NCI-H82 treated with DMSO at 0.1 percent for 48 hours (cell line): ENCODE results near the gene PTPRT.
A peak's percentile ranks its signal among the peaks of the same experiment; 100 is the strongest.

Experiments used
- DNase-seq: peaks from one replicate; lab custom pipeline; 2025; ENCODE audit not compliant: unreplicated experiment; lab: John Stamatoyannopoulos, UW

Gene PTPRT

GRCh38 chr20:42161228-42161829, 1028.4 kb downstream of the PTPRT start:
- no peak for DNase-seq

DNA sequence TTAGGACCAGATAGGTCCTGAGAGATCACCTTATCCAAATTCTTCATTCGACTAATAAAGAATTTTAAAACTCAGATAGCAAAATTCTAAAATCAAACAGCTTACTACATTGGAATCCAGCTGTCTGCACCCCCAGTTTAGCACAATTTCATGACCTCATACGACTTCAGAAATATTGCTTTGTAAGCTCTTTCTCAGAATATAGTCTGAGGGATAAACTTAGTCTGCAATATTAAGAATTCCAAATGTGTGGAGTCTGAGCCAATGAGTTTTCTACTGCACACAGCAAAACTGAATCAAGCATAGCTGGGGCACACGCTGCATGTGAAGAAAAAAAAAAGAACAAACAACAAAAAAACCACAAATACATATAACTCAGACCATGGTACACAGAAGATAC, 1029.9 kb downstream of the PTPRT start:
- DNase-seq, result no peak

DNA sequence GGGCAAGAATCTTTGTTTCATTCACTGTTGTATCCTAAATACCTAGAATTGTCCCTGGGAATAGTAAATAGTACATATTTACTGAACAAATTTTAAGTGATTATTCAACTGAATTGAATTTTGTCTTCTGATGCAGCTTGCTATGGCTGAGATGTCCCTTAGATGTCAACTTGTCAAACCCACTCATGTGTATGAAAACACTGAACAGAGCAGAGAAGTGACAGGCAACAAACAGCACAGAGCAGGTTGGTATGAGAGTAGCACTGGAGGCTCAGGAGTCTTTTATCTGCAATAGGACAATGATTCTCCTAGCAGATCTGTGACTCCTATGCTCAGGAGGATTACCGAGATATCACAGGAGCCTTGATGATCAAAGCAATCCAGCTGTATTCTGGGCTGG, 1031.4 kb downstream of the PTPRT start:
- no peak for DNase-seq

DNA sequence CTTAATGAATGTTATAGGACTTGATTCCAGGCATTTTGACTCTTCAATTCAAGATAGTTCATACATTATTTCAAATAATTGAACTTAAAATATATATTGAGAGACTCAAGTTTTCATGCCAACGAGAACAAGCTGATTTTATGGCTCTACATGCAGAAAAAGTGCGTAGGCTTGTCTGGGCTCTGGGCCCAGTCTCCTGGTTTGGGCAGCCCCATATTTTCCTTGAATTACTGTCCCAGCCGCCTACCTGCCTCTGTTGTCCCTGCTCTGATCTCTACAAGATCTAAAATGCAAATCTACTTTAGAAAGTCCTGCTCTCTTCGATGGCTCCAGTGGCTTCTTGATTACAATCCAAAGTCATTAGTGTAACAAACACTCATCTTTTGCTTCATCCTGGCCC, 1034.1 kb downstream of the PTPRT start:
- DNase-seq, result no peak

DNA sequence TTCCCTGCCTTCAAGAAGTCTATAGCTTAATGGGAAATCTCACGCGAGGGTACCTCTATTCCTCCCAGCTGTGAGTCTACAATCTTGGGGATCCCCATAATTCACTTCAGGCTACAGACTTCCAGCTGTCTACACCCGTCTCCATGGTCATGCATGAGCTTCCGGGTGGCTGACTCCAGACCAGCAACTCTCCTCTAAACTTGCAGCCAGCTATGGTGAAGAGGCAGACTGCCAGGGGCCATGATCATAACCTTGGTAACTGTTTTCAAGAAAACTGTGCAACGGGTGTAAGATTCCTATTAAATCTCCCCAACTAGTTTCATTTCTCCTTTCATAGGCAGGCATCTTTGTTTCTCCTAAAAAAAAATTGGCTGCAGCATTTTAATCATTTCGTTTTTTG, 1037.1 kb downstream of the PTPRT start:
- no peak for DNase-seq

- peak; percentile 35 for DNase-seq
These were observed 1039.5 kb downstream of the PTPRT start for GRCh38 chr20:42150230-42150629.

GRCh38 chr20:42138729-42139128, 1051.0 kb downstream of the PTPRT start:
- DNase-seq, result no peak

DNA sequence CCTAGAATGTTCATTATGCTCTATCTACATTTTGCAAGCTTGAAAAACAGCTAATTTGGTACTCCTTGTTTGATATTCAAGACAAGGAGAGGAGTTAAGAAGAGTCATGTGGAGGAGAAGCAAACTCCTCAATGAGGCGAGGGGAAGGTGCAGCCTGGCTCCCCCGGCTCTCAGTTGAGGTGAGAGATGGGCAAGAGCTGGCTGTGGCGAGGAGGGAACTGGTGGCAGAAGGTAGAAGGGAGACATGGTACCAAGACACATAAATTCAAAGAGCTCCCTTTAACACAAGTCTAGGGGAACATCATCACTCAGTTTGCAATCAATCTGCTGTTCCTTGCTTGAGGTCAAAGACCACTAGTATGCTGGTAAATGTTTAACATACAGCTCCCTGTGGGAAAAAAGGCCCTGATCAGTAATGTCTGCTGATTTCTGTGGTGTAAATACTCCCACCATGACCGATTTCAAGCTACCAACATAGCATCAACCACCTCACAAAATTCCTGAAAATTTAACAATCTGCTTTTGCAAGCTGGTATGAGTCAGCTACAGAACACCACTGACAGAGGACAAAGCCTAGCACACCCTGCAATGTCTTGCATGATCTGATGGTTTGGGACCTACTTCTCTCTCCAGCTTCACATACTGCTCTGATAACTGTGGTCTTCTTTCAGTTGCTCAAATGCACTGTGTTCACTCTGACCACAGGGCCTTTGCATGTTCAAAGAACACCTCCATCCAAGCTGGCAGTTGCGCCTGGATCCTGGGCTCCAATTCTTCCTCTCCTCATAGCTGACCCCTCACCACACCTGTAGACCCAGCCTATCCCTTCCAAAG, 1055.2 kb downstream of the PTPRT start:
- DNase-seq, result no peak

DNA sequence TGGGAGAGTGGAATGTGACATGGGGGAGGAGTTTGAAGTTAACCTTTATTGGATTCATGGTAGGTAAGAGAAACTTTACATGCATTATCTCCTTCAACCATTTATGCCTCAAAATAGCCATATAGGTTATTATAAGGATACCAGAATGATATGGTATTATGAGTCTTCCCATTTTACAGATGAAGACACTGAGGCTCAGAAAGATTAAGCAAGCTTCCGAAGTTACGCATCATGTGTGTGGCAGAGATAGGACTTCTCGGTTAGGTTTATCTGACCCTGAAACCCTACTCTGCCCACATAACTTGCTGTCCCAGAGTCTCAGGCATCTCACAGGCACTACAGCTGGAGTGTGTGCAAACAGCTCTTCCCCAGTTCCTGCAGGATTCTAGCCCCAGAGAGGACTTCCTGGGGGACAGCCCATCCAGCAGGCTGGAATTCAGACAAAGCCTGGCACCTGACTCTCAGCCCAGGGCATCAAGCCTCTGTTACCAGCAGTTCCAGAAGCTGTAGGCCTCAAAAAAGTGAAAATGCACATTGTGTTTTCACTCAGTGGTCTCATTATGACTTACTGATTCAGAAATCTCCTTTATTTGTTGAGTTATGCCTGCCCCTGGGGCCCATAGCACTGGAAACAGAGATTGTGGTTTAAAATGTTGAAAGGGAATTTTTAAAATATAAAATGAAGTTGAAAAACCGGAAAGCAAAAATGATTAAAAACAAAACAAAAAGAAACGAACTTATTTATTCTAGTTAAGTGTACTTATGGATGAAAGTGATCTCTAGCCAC, 1058.7 kb downstream of the PTPRT start:
- DNase-seq, result no peak

DNA sequence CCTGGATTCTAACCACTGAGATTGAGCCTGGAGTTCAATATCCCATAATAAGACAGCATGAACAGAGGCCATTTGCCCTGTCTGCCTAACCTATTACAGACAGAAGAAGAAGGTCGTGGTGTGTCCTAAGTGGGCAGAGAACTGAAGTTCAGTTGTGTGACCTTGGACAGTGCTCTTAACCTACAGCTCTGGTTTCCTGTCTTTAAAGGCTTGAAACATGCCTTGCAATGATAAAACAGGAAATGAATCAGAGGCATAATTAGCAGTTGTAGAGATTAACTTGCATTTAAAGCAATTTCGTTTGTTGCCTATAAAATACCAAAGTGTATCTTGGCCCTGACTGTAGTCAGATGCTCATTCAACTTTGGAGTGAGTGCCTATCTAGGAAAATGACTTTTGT, 1064.3 kb downstream of the PTPRT start:
- DNase-seq, result no peak

GRCh38 chr20:42123981-42124473, 1065.7 kb downstream of the PTPRT start:
- DNase-seq, result no peak

DNA sequence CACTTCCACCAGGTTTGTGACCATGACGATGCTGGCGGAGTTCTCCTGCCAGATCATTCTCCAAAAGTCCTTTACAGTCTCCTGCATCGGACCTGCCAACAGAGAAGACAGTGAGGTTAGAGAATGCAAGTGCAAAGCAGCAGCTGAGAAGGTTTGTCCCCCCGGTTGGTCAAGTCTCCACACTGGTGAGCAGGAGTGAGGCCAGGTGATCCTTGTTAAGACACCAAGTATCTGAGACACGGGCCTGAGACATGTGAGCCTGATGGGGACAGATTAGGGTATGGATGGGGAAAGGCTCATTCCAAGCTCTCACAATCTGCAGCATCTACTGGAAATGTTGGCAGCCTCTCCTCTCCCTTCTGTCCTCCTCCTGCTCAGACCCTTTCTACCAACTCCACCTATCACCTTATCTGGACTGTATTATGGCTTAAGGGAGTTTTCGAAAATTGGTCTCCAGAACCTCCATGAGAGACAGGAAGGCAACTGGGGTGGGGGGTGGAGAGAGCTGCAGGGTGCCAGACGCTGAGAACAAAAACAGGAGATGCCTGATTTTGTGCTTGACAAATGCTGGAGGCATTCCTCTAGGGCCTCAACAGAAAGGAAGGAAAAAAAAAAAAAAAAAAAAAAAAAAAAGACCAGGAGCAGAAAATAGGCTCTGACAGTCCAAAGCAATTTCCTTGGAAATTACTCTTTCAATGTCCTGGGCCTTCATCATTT, 1071.1 kb downstream of the PTPRT start:
- DNase-seq, result no peak

DNA sequence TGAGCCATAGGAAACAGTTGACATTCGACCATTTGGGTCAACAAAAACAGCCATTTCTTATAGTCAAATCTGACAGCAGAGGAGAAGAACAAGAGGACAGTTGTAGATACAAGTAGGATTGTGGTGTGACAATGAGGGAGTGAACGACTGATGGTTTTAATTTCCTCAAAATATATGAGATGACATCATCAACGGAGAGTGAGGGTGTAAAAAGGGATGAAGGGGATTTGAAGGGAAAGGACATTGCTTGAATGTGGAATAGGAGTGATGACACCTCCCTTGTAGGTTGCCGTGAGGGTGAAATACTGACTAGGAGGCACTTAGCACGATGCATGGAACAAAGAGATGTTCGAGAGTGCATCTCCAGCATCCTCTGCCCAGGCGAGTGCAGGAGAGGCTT, 1071.7 kb downstream of the PTPRT start:
- no peak for DNase-seq

- DNase-seq, result no peak
These were observed 1076.5 kb downstream of the PTPRT start for GRCh38 chr20:42113236-42113635.

- no peak for DNase-seq
These were observed 1077.5 kb downstream of the PTPRT start for GRCh38 chr20:42112161-42112560.

DNA sequence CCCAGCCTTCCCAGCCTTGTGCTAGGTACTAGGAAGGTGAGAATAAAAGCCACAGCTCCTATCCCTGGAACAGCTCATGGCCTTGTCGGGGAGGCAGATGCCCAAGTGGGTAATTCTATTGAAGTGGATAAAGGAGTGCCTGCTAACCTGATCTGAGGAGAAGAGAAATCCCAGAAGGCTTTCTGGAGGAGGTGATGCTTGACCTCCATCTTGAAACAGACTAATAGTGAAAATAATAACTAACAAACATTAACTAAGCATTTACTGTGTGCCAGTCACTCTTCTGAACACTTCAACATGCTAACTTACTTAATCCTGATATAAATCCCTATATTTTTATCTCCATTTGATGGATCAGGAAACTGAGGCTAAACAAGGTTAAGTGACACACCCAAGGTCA, 1078.4 kb downstream of the PTPRT start:
- no peak for DNase-seq

DNA sequence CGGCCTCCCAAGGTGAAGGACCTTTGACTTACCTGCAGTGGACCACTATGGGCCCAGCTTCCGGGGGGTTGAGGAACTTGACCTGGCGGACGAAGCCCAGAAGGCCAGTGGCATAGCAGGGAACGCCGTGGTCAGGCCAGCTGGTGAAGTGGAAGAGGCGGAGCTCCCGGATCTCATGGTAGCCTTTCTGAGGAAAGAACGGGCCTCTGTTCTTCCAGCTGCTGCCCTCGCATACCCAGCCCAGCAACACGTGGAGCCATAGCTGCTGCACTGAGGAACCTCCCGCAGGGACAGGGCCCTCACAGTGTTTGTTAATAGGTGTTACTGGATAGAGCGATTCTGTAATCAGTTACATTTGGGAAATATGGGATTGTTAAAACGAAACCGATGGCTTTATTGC, 1079.4 kb downstream of the PTPRT start:
- no peak for DNase-seq

GRCh38 chr20:42102000-42102399, 1087.7 kb downstream of the PTPRT start:
- DNase-seq, result no peak

DNA sequence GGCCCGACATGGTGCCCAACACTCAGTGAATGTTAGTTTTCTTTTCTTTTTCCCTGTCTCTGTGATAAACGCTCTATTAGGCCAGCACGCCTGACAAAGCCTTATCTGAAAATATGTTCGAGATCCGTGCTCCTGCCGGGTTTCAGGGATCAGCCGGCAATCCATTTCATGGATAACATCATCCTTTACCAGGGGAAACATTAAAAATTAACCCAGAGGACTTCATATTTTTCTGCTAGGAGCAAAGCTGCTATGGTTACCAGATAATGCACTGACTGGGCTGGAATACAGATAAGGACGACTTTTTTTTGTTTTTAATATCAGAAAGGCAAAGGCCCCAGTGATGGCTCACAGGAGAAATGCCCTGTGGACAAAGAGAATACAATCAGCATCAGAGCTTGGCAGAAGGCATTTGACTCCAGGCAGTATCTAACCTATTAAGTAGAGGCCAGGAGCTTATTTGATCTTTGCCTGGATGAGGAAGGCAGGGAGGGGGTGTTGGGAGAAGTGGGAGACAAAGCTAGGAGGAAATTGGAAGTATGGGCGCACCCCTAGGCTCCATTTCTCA, 1089.5 kb downstream of the PTPRT start:
- no peak for DNase-seq

- DNase-seq, result no peak
These were observed 1090.6 kb downstream of the PTPRT start for GRCh38 chr20:42099101-42099500.

DNA sequence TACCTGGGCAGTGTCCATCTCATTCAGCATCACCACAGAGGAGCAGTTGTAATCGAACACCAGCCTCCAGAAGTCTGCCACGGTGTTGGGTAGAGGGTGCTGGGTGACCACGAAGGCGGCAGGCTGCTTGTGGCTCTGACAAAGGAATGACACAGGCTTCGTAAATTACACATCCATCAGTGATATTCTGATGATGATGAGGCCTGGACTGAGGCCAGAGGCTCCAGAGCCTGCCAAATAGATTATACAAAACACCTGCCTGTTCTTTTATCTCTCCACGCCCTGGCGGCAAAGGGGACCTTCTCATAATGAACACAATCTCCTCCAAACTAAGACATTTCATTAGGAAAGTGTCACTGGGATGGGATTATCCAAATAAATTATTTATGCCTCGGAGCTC, 1091.3 kb downstream of the PTPRT start:
- no peak for DNase-seq
